T-helper 17 cell (primary cell): ENCODE results near the gene PCDHGC5. TPM values are rescaled to one million over a fixed set of nuclear protein-coding genes. Genes with fewer than 3 reads are reported as not detected.

Experiments used
- ATAC-seq: fragments of 150-1000 bp; cut with Tn5 transposase; 2 replicates; pipeline ENCODE4 v1.10.0; 2021; ENCODE audit warnings: mild to moderate bottlenecking, moderate library complexity
- DNase-seq, 3 donors: peaks; one replicate each; pipeline versions ENCODE4 v3.0.0 to v3.0.0-alpha.2; 2020 to 2021
- H3K9me3 ChIP-seq: one replicate; pipeline ENCODE4 v1.7.0; 2013; ENCODE audit warnings: low read length, mild to moderate bottlenecking; ENCODE audit not compliant: control insufficient read depth, poor library complexity, severe bottlenecking
- H3K27ac Mint-ChIP-seq: one replicate; pipeline ENCODE4 v1.8.0; 2022; ENCODE audit warnings: mild to moderate bottlenecking, moderate library complexity, mixed read lengths
- H3K27me3 Mint-ChIP-seq: one replicate; pipeline ENCODE4 v1.8.0; 2022; ENCODE audit warnings: mixed read lengths
- H3K36me3 Mint-ChIP-seq: one replicate; pipeline ENCODE4 v1.8.0; 2022; ENCODE audit warnings: low read depth, mixed read lengths
- H3K4me1 Mint-ChIP-seq: one replicate; pipeline ENCODE4 v1.8.0; 2022; ENCODE audit warnings: mild to moderate bottlenecking, mixed read lengths
- H3K4me3 Mint-ChIP-seq: one replicate; pipeline ENCODE4 v1.8.0; 2022; ENCODE audit warnings: mild to moderate bottlenecking, moderate library complexity, mixed read lengths
- total RNA-seq, 4 donors: library from RNA in 2 of 4; stranded (reverse) in 2 of 4; gene quantifications; one replicate each; pipeline ENCODE4 v1.2.3 and lab custom pipeline; 2022 to 2026

Gene PCDHGC5
- total RNA-seq, 2 donors from 2014 or later: not detected

- no peak for DNase-seq
- H3K4me1 Mint-ChIP-seq: peaks cover 2% of the 10 kb centered on the region
- no peak overlapping the region for H3K4me3 Mint-ChIP-seq
- H3K27ac Mint-ChIP-seq: no peak overlapping the region
- ATAC-seq: no peak
- H3K36me3 Mint-ChIP-seq: no peaks in the 10 kb centered on the region
- no peaks in the 10 kb centered on the region for H3K9me3 ChIP-seq
- H3K27me3 Mint-ChIP-seq: peaks cover 96% of the 10 kb centered on the region
Measured at GRCh38 chr5:141484310-141484640, 4.6 kb upstream of the PCDHGC5 start.

- no peak within 1 kb of the TSS for H3K4me3 Mint-ChIP-seq
Measured at GRCh38 chr5:141484641-141485311, 4.1 kb upstream of the PCDHGC5 start, which contains the start of gene PCDHGC4. Gene PCDHGC4 (plus strand): TSS chr5:141485030. CDS start chr5:141485174, 144 bp downstream.

GRCh38 chr5:141485321-141486055, 3.4 kb upstream of the PCDHGC5 start:
- H3K4me1 Mint-ChIP-seq: peaks cover 2% of the 10 kb centered on the region
- H3K27me3 Mint-ChIP-seq: peaks cover 96% of the 10 kb centered on the region
- no peaks in the 10 kb centered on the region for H3K9me3 ChIP-seq
- no peak overlapping the region for H3K27ac Mint-ChIP-seq
- no peak overlapping the region for H3K4me3 Mint-ChIP-seq
- H3K36me3 Mint-ChIP-seq: no peaks in the 10 kb centered on the region
- ATAC-seq: no peak
- DNase-seq: no peak

More at GRCh38 chr5:141484641-141485311, 4.1 kb upstream of the PCDHGC5 start, which contains the start of gene PCDHGC4:
- peaks cover 2% of the 10 kb centered on the region for H3K4me1 Mint-ChIP-seq
- DNase-seq (no peak), ATAC-seq (no peak)
- H3K9me3 ChIP-seq: no peaks in the 10 kb centered on the region
- H3K36me3 Mint-ChIP-seq: no peaks in the 10 kb centered on the region
- H3K27ac Mint-ChIP-seq: no peak within 1 kb of the TSS
- H3K27me3 Mint-ChIP-seq: peaks cover 96% of the 10 kb centered on the region

GRCh38 chr5:141486091-141486490, 2.8 kb upstream of the PCDHGC5 start:
- Mint-ChIP-seq H3K4me3 (no peak overlapping the region), H3K36me3 (peaks cover 3% of the 10 kb centered on the region), H3K4me1 (peaks cover 2% of the 10 kb centered on the region), H3K27me3 (peaks cover 96% of the 10 kb centered on the region), H3K27ac (no peak overlapping the region)
- ATAC-seq (no peak), DNase-seq (no peak)
- H3K9me3 ChIP-seq: no peaks in the 10 kb centered on the region

GRCh38 chr5:141487131-141487530, 1.8 kb upstream of the PCDHGC5 start:
- H3K27me3 Mint-ChIP-seq: peaks cover 96% of the 10 kb centered on the region
- peaks cover 4% of the 10 kb centered on the region for H3K4me1 Mint-ChIP-seq
- DNase-seq (no peak), ATAC-seq (no peak)
- H3K9me3 ChIP-seq: no peaks in the 10 kb centered on the region
- H3K4me3 Mint-ChIP-seq: no peak overlapping the region
- H3K27ac Mint-ChIP-seq: no peak overlapping the region
- peaks cover 5% of the 10 kb centered on the region for H3K36me3 Mint-ChIP-seq

- no peak overlapping the region for H3K27ac Mint-ChIP-seq
- ATAC-seq (no peak), DNase-seq (no peak)
- peaks cover 5% of the 10 kb centered on the region for H3K36me3 Mint-ChIP-seq
- peaks cover 93% of the 10 kb centered on the region for H3K27me3 Mint-ChIP-seq
- H3K4me1 Mint-ChIP-seq: peaks cover 4% of the 10 kb centered on the region
- no peaks in the 10 kb centered on the region for H3K9me3 ChIP-seq
- H3K4me3 Mint-ChIP-seq: no peak overlapping the region
Measured at GRCh38 chr5:141489841-141490240, 960 bp downstream of the PCDHGC5 start.

GRCh38 chr5:141490271-141490670, 1.4 kb downstream of the PCDHGC5 start:
- no peaks in the 10 kb centered on the region for H3K9me3 ChIP-seq
- H3K36me3 Mint-ChIP-seq: peaks cover 6% of the 10 kb centered on the region
- H3K4me1 Mint-ChIP-seq: peaks cover 5% of the 10 kb centered on the region
- ATAC-seq (no peak), DNase-seq (no peak)
- H3K27ac Mint-ChIP-seq: no peak overlapping the region
- H3K4me3 Mint-ChIP-seq: no peak overlapping the region
- peaks cover 93% of the 10 kb centered on the region for H3K27me3 Mint-ChIP-seq

- no peaks in the 10 kb centered on the region for H3K9me3 ChIP-seq
- Mint-ChIP-seq H3K4me1 (peaks cover 10% of the 10 kb centered on the region), H3K27ac (no peak overlapping the region), H3K36me3 (peaks cover 11% of the 10 kb centered on the region), H3K27me3 (peaks cover 93% of the 10 kb centered on the region), H3K4me3 (no peak overlapping the region)
- ATAC-seq (no peak), DNase-seq (no peak)
Measured at GRCh38 chr5:141490771-141491170, 1.9 kb downstream of the PCDHGC5 start.

- Mint-ChIP-seq H3K27ac (no peak overlapping the region), H3K4me1 (peaks cover 13% of the 10 kb centered on the region), H3K27me3 (peaks cover 93% of the 10 kb centered on the region), H3K4me3 (peak overlapping the region; percentile 79), H3K36me3 (peaks cover 12% of the 10 kb centered on the region)
- ATAC-seq (peak; percentile 15), DNase-seq (no peak)
- H3K9me3 ChIP-seq: no peaks in the 10 kb centered on the region
Measured at GRCh38 chr5:141491323-141492167, 2.7 kb downstream of the PCDHGC5 start.

- H3K9me3 ChIP-seq: no peaks in the 10 kb centered on the region
- Mint-ChIP-seq H3K36me3 (peaks cover 12% of the 10 kb centered on the region), H3K27ac (no peak overlapping the region), H3K4me3 (peak overlapping the region; percentile 79), H3K27me3 (peaks cover 90% of the 10 kb centered on the region), H3K4me1 (peaks cover 13% of the 10 kb centered on the region)
- ATAC-seq (peak; percentile 71), DNase-seq (no peak)
Measured at GRCh38 chr5:141492168-141492885, 3.4 kb downstream of the PCDHGC5 start.

GRCh38 chr5:141493500-141494422, 4.9 kb downstream of the PCDHGC5 start:
- ATAC-seq: no peak
- no peaks in the 10 kb centered on the region for H3K9me3 ChIP-seq
- H3K27ac Mint-ChIP-seq: no peak overlapping the region
- peaks cover 90% of the 10 kb centered on the region for H3K27me3 Mint-ChIP-seq
- no peak overlapping the region for H3K4me3 Mint-ChIP-seq
- no peak for DNase-seq
- H3K4me1 Mint-ChIP-seq: peaks cover 13% of the 10 kb centered on the region
- peaks cover 12% of the 10 kb centered on the region for H3K36me3 Mint-ChIP-seq
